Endothelial cell of umbilical vein (primary cell): ENCODE data around the gene ARHGAP9.

Experiments used
- EZH2 ChIP-seq: IDR thresholded peaks from 2 replicates; pipeline ENCODE4 v1.6.1; 2012; ENCODE audit warnings: borderline replicate concordance, low read depth, mild to moderate bottlenecking, moderate library complexity, low read length, inconsistent platforms; ENCODE audit not compliant: severe bottlenecking
- FOS ChIP-seq: IDR thresholded peaks from 2 replicates; pipeline ENCODE4 v1.6.1; 2011; ENCODE audit warnings: mild to moderate bottlenecking, low read length, moderate library complexity, borderline replicate concordance; ENCODE audit not compliant: insufficient read depth
- GATA2 ChIP-seq: IDR thresholded peaks from 2 replicates; pipeline ENCODE4 v1.7.0; 2011; ENCODE audit warnings: low read depth, mild to moderate bottlenecking, moderate library complexity, mixed read lengths, low read length; ENCODE audit not compliant: insufficient read length, insufficient read depth
- JUN ChIP-seq: IDR thresholded peaks from 2 replicates; pipeline ENCODE4 v1.6.1; 2011; ENCODE audit warnings: borderline replicate concordance, low read depth; ENCODE audit not compliant: insufficient read length, insufficient read depth
- MYC ChIP-seq: IDR thresholded peaks from one replicate; pipeline ENCODE4 v1.6.1; 2011; ENCODE audit warnings: mild to moderate bottlenecking, low read depth, low read length
- POLR2A ChIP-seq: IDR thresholded peaks from 2 replicates; pipeline ENCODE4 v1.6.1; 2012; ENCODE audit warnings: low read depth, mild to moderate bottlenecking, control low read depth, low read length
- POLR2AphosphoS5 ChIP-seq: IDR thresholded peaks from 2 replicates; pipeline ENCODE4 v1.6.1; 2012; ENCODE audit warnings: low read depth, mild to moderate bottlenecking, control low read depth, low read length, moderate library complexity; ENCODE audit not compliant: insufficient read depth
- TF ChIP-seq, protein P1 (sequence below), 2 donors: IDR thresholded peaks; 1 replicate in 1 of 2; 2 replicates in 1 of 2; pipeline ENCODE4 v1.5.1; 2011; ENCODE audit warnings: low read length in 2 of 2, mild to moderate bottlenecking in 2 of 2, moderate library complexity in 2 of 2, control low read depth in 1 of 2, inconsistent platforms in 1 of 2, low read depth in 1 of 2; ENCODE audit not compliant: insufficient read depth in 1 of 2; ENCODE audit errors: extremely low read depth in 1 of 2
- TF ChIP-seq, protein P2 (sequence below): IDR thresholded peaks from 2 replicates; pipeline ENCODE4 v1.6.1; 2011; ENCODE audit not compliant: insufficient read depth, insufficient read length

DNA sequence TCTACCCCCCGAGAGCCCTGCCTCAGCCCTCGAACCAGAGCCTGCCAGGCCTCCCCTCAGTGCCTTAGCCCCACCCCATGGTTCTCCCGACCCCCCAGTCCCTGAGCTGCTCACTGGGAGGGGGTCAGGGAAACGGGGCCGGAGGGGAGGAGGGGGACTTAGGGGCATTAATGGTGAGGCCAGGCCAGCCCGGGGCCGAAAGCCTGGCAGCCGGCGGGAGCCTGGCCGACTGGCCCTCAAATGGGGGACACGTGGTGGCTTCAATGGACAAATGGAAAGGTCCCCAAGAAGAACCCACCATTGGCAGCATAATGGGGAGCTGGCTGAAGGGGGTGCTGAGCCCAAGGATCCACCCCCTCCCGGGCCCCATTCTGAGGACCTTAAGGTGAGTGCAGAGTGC, 48.5 kb upstream of the ARHGAP9 start:
- TF ChIP-seq, protein P1, sequence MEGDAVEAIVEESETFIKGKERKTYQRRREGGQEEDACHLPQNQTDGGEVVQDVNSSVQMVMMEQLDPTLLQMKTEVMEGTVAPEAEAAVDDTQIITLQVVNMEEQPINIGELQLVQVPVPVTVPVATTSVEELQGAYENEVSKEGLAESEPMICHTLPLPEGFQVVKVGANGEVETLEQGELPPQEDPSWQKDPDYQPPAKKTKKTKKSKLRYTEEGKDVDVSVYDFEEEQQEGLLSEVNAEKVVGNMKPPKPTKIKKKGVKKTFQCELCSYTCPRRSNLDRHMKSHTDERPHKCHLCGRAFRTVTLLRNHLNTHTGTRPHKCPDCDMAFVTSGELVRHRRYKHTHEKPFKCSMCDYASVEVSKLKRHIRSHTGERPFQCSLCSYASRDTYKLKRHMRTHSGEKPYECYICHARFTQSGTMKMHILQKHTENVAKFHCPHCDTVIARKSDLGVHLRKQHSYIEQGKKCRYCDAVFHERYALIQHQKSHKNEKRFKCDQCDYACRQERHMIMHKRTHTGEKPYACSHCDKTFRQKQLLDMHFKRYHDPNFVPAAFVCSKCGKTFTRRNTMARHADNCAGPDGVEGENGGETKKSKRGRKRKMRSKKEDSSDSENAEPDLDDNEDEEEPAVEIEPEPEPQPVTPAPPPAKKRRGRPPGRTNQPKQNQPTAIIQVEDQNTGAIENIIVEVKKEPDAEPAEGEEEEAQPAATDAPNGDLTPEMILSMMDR (IDR thresholded peaks at IDR 0.05; ENCODE audit: extremely low read depth in 1 of 2, insufficient read depth in 1 of 2, low read depth in 1 of 2, low read length in 2 of 2), result no peak
- TF ChIP-seq POLR2A (no peak), EZH2 (no peak), MYC (no peak), POLR2AphosphoS5 (no peak), GATA2 (no peak), FOS (no peak), JUN (no peak)
- TF ChIP-seq, protein P2, sequence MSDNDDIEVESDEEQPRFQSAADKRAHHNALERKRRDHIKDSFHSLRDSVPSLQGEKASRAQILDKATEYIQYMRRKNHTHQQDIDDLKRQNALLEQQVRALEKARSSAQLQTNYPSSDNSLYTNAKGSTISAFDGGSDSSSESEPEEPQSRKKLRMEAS, result no peak
